Measurements from ENCODE around the gene USP19.

The USP19 gene

DNA sequence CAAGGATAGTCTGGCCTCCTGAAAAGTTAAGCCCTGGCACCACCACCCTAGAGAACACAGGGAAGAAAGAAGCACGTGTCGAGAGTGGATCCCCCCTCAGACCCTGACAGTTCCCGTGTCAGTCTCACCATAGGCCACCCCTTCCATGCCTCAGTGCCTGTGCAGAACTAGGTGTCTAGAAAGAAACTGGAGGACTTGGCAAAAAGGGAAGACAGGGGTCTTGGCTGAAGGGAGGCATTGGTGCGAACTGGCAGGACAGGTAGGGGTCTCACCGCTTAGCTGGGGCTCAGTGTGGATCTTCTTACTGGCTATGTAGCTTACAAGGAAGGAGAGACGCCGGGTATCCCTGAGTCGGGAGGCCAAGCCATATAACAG is 16.6 kb downstream of the USP19 start:
- no peak for DNase-seq

DNA sequence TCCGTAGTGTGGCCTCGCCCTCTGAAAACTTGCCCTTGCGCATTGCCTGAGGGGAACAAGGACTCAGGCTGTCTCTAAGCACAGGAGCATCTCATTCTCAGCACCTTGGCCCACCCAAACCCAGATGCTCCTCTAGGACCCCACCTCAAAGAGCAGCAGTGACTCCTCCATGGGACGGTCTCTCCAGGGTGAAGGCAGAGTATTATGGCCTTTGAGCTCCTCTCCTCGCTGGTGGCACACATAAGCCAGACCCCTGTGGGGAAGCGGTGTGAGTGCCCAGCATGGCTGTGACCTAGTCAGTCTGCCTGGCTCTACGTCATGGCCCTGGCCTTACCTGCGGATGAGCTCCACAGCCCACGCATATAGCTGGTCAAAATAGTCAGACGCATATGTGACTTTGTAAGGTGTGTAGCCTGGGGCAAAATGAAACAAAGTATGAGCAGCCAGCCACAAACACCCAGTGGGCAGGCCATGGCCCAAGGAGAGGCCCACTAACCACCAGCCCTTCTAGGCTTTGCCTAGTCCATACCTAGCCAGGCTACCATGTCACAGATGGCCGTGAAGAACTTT is 20.5 kb downstream of the USP19 start:
- DNase-seq: no peak

DNA sequence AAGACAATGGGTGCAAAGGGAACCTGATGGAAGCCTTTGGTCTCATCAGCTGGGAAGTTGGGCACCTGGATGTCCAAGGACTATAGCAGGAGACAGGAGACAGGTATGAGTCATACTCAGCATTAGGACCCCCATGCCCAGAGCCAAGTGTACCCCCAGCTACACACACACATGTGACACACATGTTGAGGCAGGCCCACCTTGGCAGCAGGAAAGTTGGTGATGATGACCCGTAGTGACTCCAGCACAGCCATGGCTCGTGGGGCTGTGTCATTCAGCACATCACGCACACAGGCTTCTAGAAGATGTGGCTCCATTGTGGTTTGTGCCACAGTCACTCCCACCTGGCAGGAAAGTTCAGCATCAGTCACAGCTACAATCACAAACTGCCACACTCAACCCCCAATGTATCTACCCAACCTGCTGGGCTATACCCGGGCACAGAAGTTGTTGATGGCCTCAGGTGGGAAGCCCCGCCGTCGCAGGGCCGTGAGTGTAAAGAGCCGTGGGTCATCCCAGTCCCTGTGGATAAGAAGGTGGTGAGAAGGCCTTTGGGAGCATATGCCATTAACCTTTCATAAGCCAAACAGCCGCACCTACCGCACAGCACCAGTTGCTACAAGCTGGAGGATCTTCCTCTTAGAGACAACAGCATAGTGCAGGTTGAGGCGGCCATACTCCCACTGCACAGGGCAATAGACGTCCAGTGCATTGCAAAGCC is 21.6 kb downstream of the USP19 start:
- no peak for DNase-seq

DNA sequence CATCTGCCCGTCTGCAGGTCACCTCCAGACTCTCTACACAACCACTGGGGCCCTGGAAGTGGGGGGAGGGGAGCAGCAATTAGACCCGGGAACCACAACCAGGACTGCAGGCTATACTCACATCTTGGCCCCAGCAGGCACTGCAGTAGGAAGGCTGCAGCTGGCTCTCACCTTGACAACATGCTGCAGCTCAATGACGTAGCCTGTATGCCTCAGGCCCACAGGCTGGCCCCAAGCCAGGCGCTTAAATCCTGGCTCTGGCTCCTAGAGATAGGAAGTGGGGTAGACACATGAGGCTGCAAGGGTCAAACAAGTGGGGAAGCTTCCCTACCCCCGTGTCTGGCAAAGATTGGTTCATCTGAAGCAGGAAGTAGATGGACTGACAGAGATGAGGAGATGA is 22.2 kb downstream of the USP19 start:
- no peak for DNase-seq

DNA sequence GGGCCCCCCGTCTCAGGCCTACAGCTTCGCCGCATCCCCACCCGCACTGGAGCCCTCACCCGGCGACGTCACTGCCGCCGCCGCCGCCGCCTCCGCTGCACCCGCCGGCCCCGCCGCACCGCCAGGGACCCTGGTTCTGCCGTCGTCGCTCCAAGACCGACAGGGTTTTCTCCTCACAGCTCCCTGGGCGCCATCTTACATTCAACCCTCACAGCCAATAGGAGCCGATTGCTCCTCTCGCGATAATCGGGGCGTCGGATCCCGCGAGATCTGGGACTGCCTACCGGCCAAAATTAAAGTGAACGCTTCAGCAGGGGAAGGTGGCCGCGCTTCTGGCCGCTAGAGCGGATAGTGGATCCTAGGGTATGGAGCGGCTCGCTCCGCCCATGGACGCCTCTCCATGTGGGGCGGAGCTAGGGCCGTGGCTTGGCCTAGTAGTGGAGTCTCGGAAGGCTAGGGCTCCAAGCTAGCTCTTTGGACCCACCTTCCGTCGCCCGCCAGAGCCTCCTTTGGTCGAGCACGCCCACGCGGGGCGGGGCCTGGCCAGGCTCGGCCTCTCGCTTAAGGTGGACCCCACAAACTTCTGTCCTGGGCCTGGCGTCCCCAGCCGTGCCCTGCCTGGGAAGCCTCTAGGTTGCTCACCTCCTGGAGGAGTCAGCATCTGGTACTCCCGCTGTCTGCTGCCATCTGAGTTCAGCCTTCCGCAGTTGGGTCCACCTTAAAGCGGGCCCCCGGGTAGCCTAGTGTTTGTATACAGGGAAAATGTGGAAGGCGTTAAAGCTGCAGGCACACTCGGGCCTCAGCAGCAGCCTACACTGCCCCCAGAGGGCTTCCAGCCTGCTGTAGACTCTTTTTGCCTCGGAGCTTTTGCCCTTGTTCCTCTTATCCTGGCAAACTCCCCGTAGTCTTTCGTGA is 26.5 kb downstream of the USP19 start, which contains the start of gene QRICH1:
TSS of gene QRICH1 (minus strand) at position 219 of the 915 bp plus-strand sequence. CDS start 17,054 bp downstream, outside the sequence.
- peak; percentile 98 to 99 for DNase-seq

DNA sequence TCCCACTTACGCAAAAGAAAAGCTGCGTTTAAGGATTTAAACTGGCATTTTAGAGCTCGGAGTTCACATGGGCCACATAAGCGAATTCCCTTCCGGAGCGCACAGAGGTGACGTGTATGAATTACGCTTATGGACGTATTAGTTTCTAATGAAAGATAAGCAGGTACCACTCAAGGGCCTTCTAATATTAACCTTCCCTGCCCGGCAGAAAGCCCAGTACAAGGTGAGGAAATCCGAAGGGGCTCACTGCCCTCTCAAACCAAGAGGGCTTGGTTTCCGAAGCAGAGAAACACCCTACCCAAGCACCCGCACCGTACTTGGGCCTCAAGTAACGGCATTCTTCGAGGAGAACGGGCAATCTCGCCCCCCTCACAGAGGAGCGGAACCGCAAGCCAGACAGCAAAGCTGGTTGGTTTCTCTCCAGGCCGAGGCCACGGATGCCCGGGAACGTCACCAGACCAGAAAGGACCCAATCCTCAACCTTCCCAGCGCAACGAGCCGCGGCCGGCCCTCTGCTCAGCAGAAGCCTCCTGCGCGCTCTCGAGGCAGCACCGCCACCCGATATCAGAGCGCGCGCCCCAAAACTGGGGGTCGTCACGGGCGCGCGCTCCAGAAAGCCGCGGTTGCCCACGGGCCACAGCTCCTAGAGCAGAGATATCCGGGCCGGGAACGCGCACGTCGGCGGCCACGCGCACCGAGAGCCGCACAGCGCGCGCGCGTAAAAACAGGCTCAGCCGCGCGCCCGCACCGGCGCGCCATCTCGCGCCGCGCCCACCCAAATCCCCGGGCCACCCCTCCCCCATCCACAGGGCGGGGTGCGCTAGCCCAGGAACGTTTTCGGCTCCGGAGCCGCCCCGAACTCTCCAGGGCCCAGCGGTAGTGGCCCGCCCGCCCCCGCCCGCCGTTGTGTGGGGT is 27.4 kb downstream of the USP19 start:
- DNase-seq: peak; percentile 66 to 67

DNA sequence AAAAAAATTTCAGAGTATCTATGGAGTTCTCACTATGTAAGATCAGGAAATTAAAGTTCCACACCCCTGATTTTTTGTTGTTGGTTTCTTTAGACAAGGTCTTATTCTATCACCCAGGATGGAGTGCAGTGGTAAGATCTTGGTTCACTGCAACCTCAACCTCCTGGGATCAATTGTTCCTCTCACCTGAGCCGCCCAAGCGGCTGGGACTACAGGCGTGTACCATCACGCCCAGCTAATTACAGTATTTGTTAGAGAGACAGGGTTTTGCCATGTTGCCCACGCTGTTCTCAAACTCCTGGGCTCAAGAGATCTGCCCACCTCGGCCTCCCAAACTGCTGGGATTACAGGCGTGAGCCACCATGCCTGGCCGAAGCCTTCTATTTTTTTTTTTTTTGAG is 39.2 kb downstream of the USP19 start:
- no peak for DNase-seq

DNA sequence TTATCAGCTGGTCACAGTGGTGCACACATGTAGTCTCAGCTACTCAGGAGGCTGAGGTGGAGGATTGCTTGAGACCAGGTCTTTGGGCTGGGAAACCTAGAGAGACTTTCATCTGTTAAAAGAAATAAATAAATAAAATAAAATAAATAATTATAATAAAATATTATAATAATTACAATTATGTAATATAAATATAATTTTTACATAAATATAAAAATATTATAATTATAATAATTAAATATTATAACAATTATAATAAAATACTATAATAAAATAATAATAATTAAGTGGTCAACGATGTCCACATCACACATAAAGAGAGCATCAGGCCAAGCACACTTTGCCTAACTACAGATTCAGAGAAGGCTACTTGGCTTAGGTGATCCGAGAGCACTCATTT is 41.4 kb downstream of the USP19 start:
- DNase-seq: no peak

DNA sequence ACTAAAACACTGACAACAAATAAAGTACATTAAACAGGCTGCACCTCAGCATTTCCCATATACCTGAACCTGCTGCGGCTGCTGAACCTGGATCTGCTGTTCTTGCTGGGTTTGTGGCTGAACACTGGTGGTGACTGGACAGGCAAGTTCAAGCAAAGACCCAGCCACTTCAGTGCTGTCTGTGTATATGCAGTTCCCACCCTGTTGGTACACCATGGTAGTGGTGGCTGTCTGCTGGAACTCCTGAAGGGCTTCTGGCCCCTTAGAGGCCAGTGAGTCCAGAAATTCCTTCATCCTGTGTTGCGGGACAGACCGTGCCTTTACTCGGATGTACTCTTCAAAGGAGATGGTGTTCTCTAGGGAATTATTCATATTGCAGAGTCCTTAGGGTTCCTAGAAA is 44.0 kb downstream of the USP19 start:
- DNase-seq: no peak

DNA sequence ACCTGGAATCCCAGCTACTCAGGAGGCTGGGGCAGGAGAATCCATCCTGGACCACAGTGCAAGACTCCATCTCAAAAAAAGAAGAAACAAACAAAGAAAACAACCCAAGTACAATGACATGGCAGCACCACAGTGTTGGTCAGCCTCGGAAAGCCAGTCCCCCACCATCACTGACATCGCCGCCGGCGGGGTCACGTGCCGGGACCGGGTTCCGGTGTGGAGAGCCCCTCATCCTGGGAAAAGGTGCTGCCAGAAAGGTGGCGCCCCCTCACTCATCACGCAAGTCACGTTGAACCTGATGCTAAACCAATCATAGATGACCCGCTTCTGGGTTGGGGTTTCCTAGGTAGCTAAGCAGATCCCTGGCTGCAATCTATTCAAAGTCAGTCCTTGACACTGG is 44.5 kb downstream of the USP19 start:
- DNase-seq: no peak

Measured in Kasumi-1 (cell line).